Hepatocyte (in vitro differentiated cells): ENCODE results near the gene SIRT7.

Experiments
- CTCF ChIP-seq: fragments of 200-600 bp; sonication (generic); IDR thresholded peaks from 2 replicates; pipeline ENCODE4 v1.5.1; 2016; ENCODE audit warnings: antibody characterized with exemption, mild to moderate bottlenecking; ENCODE audit not compliant: poor library complexity
- EZH2 ChIP-seq: fragments of 200-600 bp; sonication (generic); IDR thresholded peaks from 2 replicates; pipeline ENCODE4 v1.6.1; 2016; ENCODE audit warnings: antibody characterized with exemption, mild to moderate bottlenecking, borderline replicate concordance
- EZH2phosphoT487 ChIP-seq: fragments of 200-600 bp; sonication (generic); IDR thresholded peaks from one replicate; pipeline ENCODE4 v1.6.1; 2018; ENCODE audit warnings: antibody characterized with exemption, mild to moderate bottlenecking, low read depth, moderate library complexity; ENCODE audit not compliant: unreplicated experiment, severe bottlenecking

GRCh38 chr17:81955058-81955681 is 37.2 kb upstream of the SIRT7 start:
- TF ChIP-seq CTCF (no peak), EZH2 (no peak), EZH2phosphoT487 (no peak)
